Mucosa of rectum (tissue), 2 donors: ENCODE data around the gene ZNF785.
A peak's percentile ranks its signal among the peaks of the same experiment; 100 is the strongest.

Source experiments
- H3K27ac ChIP-seq, 2 donors: one replicate each; pipeline ENCODE4 v1.7.0; 2013; ENCODE audit warnings: inconsistent platforms in 2 of 2, low read depth in 2 of 2, low read length in 2 of 2
- H3K27me3 ChIP-seq, 2 donors: one replicate each; pipeline ENCODE4 v1.7.0; 2013; ENCODE audit warnings: low read length in 2 of 2; ENCODE audit not compliant: control insufficient read depth in 2 of 2, insufficient read depth in 2 of 2
- H3K36me3 ChIP-seq, 2 donors: one replicate each; pipeline ENCODE4 v1.7.0; 2013; ENCODE audit warnings: low read length in 2 of 2; ENCODE audit not compliant: control insufficient read depth in 2 of 2, insufficient read depth in 2 of 2
- H3K4me1 ChIP-seq, 2 donors: one replicate each; pipeline ENCODE4 v1.7.0; 2013; ENCODE audit warnings: low read length in 2 of 2, mild to moderate bottlenecking in 1 of 2; ENCODE audit not compliant: control insufficient read depth in 2 of 2, insufficient read depth in 2 of 2
- H3K4me3 ChIP-seq, 2 donors: one replicate each; pipeline ENCODE4 v1.7.0; 2013; ENCODE audit warnings: low read length in 2 of 2
- H3K9ac ChIP-seq, 2 donors: one replicate each; pipeline ENCODE4 v1.7.0; 2013; ENCODE audit warnings: low read length in 2 of 2, low read depth in 1 of 2, mild to moderate bottlenecking in 1 of 2
- H3K9me3 ChIP-seq, 2 donors: one replicate each; pipeline ENCODE4 v1.7.0; 2013; ENCODE audit warnings: low read length in 2 of 2; ENCODE audit not compliant: control insufficient read depth in 2 of 2
- donor health status: healthy.
- donor health status: Normal muscosa, but diverticular disease.

Gene ZNF785

DNA sequence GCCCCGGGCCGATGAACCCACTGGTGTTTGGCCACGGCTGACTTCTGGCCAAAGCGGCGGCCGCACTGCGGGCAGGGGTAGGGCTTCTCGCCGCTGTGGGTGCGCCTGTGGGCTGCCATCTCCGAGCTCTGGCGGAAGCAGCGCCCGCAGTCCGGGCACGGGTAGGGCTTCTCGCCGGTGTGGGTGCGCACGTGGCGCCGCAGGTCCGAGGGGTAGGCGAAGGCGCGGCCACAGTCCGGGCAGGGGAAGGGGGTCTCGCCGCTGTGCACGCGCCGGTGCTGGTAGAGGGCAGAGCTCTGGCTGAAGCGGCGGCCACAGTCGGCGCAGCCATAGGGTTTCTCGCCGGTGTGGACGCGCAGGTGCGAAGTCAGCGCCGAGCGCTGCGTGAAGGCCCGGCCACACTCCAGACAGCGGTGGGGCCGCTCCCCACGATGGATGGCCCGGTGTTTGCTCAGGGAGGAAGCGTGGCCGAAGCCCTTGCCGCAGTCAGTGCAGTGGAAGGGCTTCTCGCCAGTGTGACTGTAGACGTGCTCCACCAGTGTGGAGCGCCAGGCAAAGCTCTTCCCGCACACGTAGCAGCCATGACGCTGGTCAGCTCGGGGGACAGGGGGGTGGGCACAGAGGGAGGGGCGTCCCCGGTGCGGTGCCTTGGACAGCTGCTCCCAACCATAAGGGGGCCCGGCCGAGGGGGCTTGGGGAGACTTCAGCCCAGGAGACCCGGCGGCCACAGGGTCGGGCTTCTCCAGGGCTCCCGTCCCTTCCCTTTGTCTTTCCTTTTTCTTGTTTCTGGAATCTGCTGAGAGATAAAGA lies 30.0 kb downstream of the ZNF785 start:
- no peak overlapping the region for H3K27ac ChIP-seq
- H3K9me3 ChIP-seq = no peaks in the 10 kb centered on the region
- H3K27me3 ChIP-seq = no peaks in the 10 kb centered on the region
- peaks cover 6 to 20% of the 10 kb centered on the region in 2 donors for H3K36me3 ChIP-seq
- no peak overlapping the region for H3K9ac ChIP-seq
- peak overlapping the region in 1 of 2 donors; percentile 27 for H3K4me3 ChIP-seq
- H3K4me1 ChIP-seq = peaks cover 10 to 34% of the 10 kb centered on the region in 2 donors

DNA sequence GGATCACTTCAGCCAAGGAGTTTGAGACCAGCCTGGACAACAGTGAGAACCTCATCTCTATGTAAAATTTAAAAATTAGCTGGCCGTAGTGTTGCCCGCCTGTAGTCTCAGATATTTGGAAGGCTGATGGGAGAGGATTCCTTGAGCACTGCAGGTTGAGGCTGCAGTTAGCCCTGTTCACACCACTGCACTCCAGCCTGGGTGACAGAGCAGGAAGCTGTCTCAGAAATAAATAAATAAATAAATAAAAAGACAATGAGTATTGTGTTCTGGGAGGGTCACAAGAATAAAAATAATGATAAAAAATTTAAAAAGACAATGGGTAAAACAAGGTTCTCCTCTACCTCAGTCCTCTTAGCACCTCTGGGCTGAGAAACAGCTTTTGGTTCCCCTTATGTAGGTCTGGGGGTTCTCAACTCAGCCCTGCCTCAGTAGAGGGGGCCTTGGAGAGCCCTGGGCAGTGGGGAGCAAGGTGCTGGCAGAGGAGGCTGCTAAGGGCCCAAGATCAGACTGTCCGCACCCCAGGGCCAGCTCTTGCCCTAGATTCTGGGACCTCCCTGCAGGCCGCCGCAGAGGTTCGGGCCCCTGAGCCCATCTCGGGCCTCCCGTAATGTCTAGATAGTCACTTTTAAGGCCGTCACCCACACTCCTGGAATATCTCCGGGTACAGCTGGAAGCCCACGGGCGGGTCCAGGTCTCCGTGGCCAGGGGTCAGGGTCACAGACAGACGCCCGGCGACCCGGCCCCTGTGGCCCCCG lies 30.8 kb downstream of the ZNF785 start:
- H3K27me3 ChIP-seq = no peaks in the 10 kb centered on the region
- no peak overlapping the region for H3K9ac ChIP-seq
- H3K27ac ChIP-seq = no peak overlapping the region
- no peak overlapping the region for H3K4me3 ChIP-seq
- no peaks in the 10 kb centered on the region for H3K9me3 ChIP-seq
- H3K4me1 ChIP-seq = peaks cover 10 to 32% of the 10 kb centered on the region in 2 donors
- H3K36me3 ChIP-seq = peaks cover 6 to 20% of the 10 kb centered on the region in 2 donors

DNA sequence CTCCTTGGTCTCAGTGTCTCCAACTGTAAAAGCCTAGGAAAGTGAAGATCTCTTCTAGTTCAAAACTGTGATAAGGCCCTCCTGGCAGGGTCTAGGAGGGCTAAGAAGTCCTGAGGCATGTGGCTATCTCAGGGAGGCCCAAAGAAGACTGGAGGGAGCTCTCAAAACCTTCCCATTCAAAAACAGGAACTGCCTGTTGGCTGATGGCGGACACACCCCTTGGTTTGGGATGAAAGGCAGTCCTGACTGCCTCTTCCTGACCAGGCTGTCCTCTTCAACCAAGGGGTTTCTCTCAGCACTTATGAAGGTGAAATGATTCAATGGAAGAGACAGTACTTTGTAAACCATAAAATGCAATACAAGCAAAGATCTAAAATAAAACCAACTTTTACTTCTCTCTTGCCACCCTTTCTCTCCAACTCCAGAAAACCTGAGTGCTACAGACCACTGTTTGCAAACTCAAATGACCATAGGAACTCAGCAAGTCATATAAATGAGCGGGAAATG lies 32.1 kb downstream of the ZNF785 start:
- Histone ChIP-seq H3K4me1 (peaks cover 19 to 31% of the 10 kb centered on the region in 2 donors), H3K36me3 (peaks cover 6 to 20% of the 10 kb centered on the region in 2 donors), H3K9me3 (no peaks in the 10 kb centered on the region)

DNA sequence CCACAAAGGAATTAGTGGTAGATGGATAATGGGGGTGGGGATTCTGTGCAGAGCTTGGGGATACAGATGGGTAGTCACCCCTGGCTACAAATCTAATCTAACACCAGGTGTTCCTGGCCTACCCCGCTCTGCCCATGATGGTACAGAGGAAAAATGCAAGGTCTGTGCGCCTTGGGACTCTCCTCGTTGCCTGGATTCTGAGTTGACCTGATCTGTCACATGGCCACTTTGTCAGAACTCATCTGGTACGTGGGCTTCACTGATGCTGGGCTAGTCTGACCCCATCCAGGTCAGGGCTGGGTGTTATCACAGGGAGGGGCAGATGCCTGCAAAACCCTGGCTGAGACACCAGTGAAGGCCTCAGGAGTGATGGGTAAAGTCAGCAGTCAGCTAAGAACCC lies 32.5 kb downstream of the ZNF785 start:
- Histone ChIP-seq H3K27me3 (no peaks in the 10 kb centered on the region), H3K27ac (no peak overlapping the region), H3K36me3 (peaks cover 6 to 20% of the 10 kb centered on the region in 2 donors), H3K9me3 (no peaks in the 10 kb centered on the region), H3K9ac (no peak overlapping the region), H3K4me3 (no peak overlapping the region), H3K4me1 (peaks cover 23 to 31% of the 10 kb centered on the region in 2 donors)

More for the DNA sequence above, 32.1 kb downstream of the ZNF785 start:
- Histone ChIP-seq H3K27me3 (no peaks in the 10 kb centered on the region), H3K9ac (no peak overlapping the region), H3K4me3 (no peak overlapping the region), H3K27ac (no peak overlapping the region)

DNA sequence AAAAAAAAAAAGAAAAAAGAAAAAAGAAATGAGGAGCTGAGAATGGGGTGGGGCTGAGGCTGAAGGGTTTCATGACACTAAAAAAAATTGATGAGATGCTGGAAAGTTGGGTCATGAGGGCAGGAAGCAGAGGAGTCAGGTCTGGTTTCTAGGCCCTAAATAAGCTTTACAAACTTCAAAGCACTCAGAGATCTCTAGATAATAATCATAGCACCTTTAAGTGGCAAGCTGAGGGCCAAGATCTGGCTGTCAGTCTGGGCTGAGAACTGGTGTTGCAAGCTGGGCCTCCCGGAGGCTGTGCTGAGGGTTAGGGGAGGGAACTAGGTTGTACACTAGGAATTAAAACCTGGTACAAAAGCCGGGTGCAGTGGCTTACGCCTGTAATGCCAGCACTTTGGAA lies 33.7 kb downstream of the ZNF785 start:
- no peaks in the 10 kb centered on the region for H3K9me3 ChIP-seq
- no peak overlapping the region for H3K27ac ChIP-seq
- H3K4me1 ChIP-seq = peaks cover 20 to 24% of the 10 kb centered on the region in 2 donors

DNA sequence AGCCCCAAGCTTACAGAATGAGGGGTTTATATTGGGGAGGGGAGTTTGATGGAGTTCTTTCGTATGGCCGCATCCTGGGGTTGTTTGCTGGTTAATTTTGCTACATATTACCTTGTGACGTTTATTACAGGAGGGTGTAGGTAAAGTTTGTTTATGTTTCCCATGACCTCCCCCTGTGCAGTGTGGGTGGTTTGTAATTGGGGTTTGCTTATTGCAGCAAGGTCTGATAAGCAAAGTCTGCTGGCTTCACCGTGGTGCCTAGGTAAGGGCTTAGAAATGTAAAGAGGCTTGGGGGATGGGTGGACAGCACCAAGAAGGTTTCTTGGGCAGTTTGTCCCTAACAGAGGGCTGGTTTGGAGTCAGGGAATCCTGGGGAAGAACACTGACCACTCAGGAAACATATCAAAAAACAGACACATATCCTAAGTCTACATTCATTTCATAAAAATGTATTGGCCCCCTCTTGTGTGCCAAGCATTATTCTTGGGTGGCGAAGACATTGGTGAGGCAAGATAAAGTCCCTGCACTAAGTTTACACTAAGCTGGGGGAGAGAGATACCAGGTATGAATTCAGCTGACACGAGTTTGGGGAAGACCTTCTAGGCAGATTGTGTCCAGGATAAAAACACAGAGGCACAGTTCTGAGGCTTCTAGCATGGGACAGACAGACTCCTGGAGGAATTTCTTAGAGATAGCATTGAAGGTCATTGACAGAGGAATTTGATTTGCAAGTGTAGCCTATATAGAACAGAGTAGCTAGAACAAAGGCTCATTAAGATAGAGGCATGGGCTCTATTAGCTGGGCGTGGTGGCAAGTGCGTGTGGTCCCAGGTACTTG lies 36.9 kb downstream of the ZNF785 start:
- peak overlapping the region in 1 of 2 donors; percentile 70 for H3K27ac ChIP-seq
- H3K27me3 ChIP-seq = no peaks in the 10 kb centered on the region
- H3K9ac ChIP-seq = peak overlapping the region in 1 of 2 donors; percentile 48
- H3K36me3 ChIP-seq = peaks cover 4 to 8% of the 10 kb centered on the region in 2 donors
- peaks cover 14 to 15% of the 10 kb centered on the region in 2 donors for H3K4me1 ChIP-seq
- no peaks in the 10 kb centered on the region for H3K9me3 ChIP-seq
- no peak overlapping the region for H3K4me3 ChIP-seq

More for the DNA sequence above, 33.7 kb downstream of the ZNF785 start:
- Histone ChIP-seq H3K4me3 (no peak overlapping the region), H3K9ac (no peak overlapping the region), H3K27me3 (no peaks in the 10 kb centered on the region), H3K36me3 (peaks cover 6 to 20% of the 10 kb centered on the region in 2 donors)

DNA sequence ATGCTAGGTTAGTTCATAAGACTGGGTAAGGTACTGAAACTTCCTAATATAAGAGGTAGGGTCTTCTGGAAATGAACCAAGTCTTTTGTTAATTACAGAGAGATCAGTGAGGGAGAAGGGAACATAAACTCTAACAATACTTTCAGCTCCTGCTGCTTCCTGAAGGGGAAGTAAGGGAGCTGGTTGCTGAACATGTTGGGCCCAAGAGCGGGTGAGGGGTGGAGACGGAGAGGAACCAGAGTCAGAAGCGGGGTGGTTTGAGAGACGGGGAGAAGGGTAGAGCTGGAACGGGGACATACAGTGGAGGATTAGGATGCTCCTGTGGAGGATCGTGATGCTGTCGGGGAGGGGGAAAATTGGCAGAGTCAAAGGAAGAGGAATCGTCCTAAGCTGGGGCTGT lies 39.4 kb downstream of the ZNF785 start:
- no peak overlapping the region for H3K27ac ChIP-seq
- H3K9me3 ChIP-seq = no peaks in the 10 kb centered on the region
- no peak overlapping the region for H3K4me3 ChIP-seq
- no peak overlapping the region for H3K9ac ChIP-seq
- no peaks in the 10 kb centered on the region for H3K36me3 ChIP-seq
- peaks cover 19 to 31% of the 10 kb centered on the region in 2 donors for H3K4me1 ChIP-seq
- no peaks in the 10 kb centered on the region for H3K27me3 ChIP-seq

DNA sequence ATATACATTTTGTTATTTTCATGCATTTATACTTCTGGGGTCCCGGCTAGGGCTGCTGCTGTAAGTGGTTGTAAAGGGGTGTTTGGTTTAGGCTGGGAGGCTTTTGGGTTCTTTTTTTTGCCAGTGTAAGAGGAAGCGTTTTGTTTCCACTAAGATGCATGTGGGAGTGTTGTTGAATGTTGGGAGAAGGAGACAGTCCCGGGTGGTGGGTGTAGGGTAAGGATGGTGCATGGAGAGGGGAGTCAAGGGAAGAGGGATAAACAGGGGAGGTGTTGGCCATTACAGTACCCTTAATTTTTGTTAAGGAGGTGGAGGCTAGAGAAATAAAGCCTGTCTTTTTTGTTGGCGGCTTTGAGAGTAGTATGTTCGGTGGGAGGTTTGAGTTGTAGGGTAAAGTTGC lies 42.4 kb downstream of the ZNF785 start:
- peak overlapping the region in 1 of 2 donors; percentile 83 for H3K27ac ChIP-seq
- H3K4me1 ChIP-seq = peaks cover 18 to 21% of the 10 kb centered on the region in 2 donors
- H3K9ac ChIP-seq = no peak overlapping the region
- H3K9me3 ChIP-seq = no peaks in the 10 kb centered on the region
- H3K36me3 ChIP-seq = no peaks in the 10 kb centered on the region
- no peak overlapping the region for H3K4me3 ChIP-seq
- H3K27me3 ChIP-seq = no peaks in the 10 kb centered on the region

DNA sequence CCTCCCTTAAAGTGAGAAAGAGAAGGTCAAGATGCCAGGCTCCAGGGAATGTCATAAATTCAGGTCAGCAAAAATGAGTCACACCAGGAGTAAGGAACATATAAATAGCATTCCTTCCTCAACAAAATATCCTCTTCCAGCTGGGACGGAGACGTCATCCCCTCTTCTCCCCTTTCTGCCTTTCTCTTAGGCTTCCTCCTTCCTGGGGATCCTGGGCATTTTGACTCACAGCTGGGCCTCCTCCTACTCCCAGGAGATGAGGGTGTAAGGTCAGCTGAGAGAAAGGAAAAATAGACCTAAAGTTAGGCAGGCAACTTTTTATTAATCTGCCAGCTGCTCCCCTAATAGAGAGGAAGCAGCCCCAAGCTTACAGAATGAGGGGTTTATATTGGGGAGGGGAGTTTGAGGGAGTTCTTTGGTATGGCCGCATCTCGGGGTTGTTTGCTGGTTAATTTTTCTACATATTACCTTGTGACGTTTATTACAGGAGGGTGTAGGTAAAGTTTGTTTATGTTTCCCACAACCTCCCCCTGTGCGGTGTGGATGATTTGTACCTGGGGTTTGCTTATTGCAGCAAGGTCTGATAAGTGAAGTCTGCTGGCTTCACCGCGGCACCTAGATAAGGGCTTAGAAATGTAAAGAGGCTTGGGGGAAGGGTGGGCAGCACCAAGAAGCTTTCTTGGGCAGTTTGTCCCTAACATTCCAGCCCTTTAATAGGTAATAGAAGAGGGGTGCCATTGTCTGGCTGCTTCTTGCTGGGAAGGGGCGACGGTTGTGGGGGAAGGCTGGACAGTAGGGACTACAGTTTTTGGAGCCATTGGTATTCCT lies 43.8 kb downstream of the ZNF785 start:
- Histone ChIP-seq H3K9ac (peak overlapping the region; percentile 51 to 54), H3K27ac (peak overlapping the region; percentile 83 to 88)

More for the DNA sequence above, 43.8 kb downstream of the ZNF785 start:
- H3K36me3 ChIP-seq = no peaks in the 10 kb centered on the region
- no peaks in the 10 kb centered on the region for H3K27me3 ChIP-seq
- H3K4me3 ChIP-seq = peak overlapping the region in 1 of 2 donors; percentile 50
- H3K4me1 ChIP-seq = peaks cover 18% of the 10 kb centered on the region in 2 donors
- H3K9me3 ChIP-seq = no peaks in the 10 kb centered on the region
